ENCODE measurements around the gene HIVEP1.
"Not testable (repeated sequence)": the region's sequence is repeated elsewhere in the genome, so short reads cannot be mapped to it uniquely, and the experiment has no call there.

The HIVEP1 gene

GRCh38 chr6:12105271-12105670, 93.2 kb downstream of the HIVEP1 start:
- TF ChIP-seq CTCF (IDR thresholded peaks at IDR 0.05), result no peak
- no peak overlapping the region for H3K4me3 Mint-ChIP-seq
- no peak overlapping the region for H3K27ac Mint-ChIP-seq

GRCh38 chr6:12108376-12108775, 96.3 kb downstream of the HIVEP1 start:
- DNase-seq; H3K27me3 Mint-ChIP-seq (ENCODE audit: low read depth, poor library complexity); H3K4me3 Mint-ChIP-seq; H3K9me3 Mint-ChIP-seq; H3K27ac Mint-ChIP-seq: not testable (repeated sequence)
- peaks cover 15% of the 10 kb centered on the region for H3K4me1 Mint-ChIP-seq
- peaks cover 50% of the 10 kb centered on the region for H3K36me3 Mint-ChIP-seq (ENCODE audit: low read depth)

More at GRCh38 chr6:12105271-12105670, 93.2 kb downstream of the HIVEP1 start:
- peaks cover 42% of the 10 kb centered on the region for H3K36me3 Mint-ChIP-seq (ENCODE audit: low read depth)
- peaks cover 4% of the 10 kb centered on the region for H3K27me3 Mint-ChIP-seq (ENCODE audit: low read depth, poor library complexity)
- no peaks in the 10 kb centered on the region for H3K4me1 Mint-ChIP-seq
- no peak for DNase-seq
- peaks cover 3% of the 10 kb centered on the region for H3K9me3 Mint-ChIP-seq

GRCh38 chr6:12110523-12111362, 98.6 kb downstream of the HIVEP1 start:
- Mint-ChIP-seq H3K36me3 (ENCODE audit: low read depth) (peaks cover 62% of the 10 kb centered on the region), H3K4me1 (peaks cover 23% of the 10 kb centered on the region), H3K27ac (no peak overlapping the region), H3K27me3 (ENCODE audit: low read depth, poor library complexity) (peaks cover 8% of the 10 kb centered on the region), H3K9me3 (peaks cover 6% of the 10 kb centered on the region), H3K4me3 (no peak overlapping the region)
- DNase-seq, result no peak
- TF ChIP-seq CTCF (IDR thresholded peaks at IDR 0.05), result no peak

GRCh38 chr6:12111363-12111670, 99.2 kb downstream of the HIVEP1 start:
- TF ChIP-seq CTCF (IDR thresholded peaks at IDR 0.05), result no peak
- Mint-ChIP-seq H3K9me3 (peaks cover 12% of the 10 kb centered on the region), H3K27ac (no peak overlapping the region), H3K27me3 (ENCODE audit: low read depth, poor library complexity) (peaks cover 8% of the 10 kb centered on the region), H3K36me3 (ENCODE audit: low read depth) (peaks cover 63% of the 10 kb centered on the region), H3K4me3 (no peak overlapping the region), H3K4me1 (peaks cover 23% of the 10 kb centered on the region)
- DNase-seq, result no peak

DNA sequence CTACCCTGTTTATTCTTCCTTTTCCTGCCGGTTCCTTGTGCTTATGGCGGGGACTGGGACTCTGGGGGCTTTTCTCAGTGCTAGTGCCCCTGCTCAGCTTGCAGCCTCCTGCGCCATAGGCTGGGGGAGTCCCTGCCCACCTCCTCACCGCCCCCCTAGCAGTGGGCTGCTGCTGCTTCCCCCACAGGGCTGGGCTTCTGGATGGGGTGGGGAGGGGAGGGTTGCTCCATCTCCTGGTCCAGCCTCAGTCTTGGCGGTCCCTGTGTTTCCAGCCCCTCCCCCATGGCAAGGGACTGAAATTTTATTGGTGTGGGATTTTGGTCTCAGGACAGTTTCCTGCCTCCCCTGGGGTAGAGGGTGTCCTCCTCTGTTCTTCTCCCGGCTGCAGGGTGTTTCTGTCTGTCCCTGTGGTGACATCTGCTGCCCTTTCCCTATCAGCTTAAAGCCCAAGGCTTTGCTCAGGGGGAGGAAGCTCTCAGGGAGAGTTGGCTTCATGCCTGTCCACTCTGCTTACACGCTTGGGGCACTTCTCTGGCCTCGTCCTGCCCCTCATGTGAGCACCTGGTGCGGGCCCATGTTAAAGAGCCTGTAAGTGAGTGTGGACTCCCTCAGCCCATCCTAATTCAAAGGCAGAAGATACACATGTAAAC, 100.6 kb downstream of the HIVEP1 start:
- peaks cover 23% of the 10 kb centered on the region for H3K4me1 Mint-ChIP-seq
- DNase-seq, result no peak
- no peak overlapping the region for H3K4me3 Mint-ChIP-seq
- H3K27ac Mint-ChIP-seq, result no peak overlapping the region
- peaks cover 21% of the 10 kb centered on the region for H3K9me3 Mint-ChIP-seq
- no peak for TF ChIP-seq CTCF (IDR thresholded peaks at IDR 0.05)
- H3K27me3 Mint-ChIP-seq (ENCODE audit: low read depth, poor library complexity), result peaks cover 4% of the 10 kb centered on the region
- H3K36me3 Mint-ChIP-seq (ENCODE audit: low read depth), result peaks cover 61% of the 10 kb centered on the region

- Mint-ChIP-seq H3K27me3 (ENCODE audit: low read depth, poor library complexity) (peaks cover 4% of the 10 kb centered on the region), H3K9me3 (peaks cover 21% of the 10 kb centered on the region), H3K27ac (no peak overlapping the region), H3K36me3 (ENCODE audit: low read depth) (peaks cover 61% of the 10 kb centered on the region), H3K4me1 (peaks cover 23% of the 10 kb centered on the region), H3K4me3 (no peak overlapping the region)
- no peak for TF ChIP-seq CTCF (IDR thresholded peaks at IDR 0.05)
- DNase-seq, result no peak
Observed at GRCh38 chr6:12113190-12113577, 101.1 kb downstream of the HIVEP1 start.
